ENCODE data around the gene ACVR1. TPM values are rescaled to one million over a fixed set of nuclear protein-coding genes. Genes with fewer than 3 reads are reported as not detected.

ACVR1 gene
- polyA plus RNA-seq, 3 donors from 2014 or later, result 0.46 to 1.4 (median 1.1) TPM

DNA sequence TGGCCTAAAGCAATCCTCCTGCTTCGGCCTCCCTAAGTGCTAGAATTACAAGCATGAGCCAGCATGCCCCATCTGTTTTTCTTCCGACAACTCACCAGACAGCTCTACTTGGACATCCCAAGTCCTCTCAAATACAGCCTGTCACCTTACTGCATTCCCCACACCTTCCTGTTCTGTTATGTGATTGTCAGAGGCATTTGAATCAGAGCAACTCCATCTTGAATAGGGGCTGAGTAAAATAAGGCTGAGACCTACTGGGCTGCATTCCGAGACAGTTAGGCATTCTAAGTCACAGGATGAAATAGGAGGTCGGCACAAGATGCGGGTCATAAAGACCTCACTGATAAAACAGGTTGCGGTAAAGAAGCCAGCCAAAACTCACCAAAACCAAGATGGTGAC lies 17.3 kb downstream of the ACVR1 start:
- no peaks in the 10 kb centered on the region for H3K27me3 Mint-ChIP-seq (ENCODE audit: low read depth in 3 of 3)
- no peaks in the 10 kb centered on the region for H3K4me1 Mint-ChIP-seq
- no peak overlapping the region for H3K4me3 Mint-ChIP-seq
- H3K36me3 Mint-ChIP-seq, result peaks cover 0 to 3% (median 0%) of the 10 kb centered on the region in 3 donors
- no peak overlapping the region for H3K27ac Mint-ChIP-seq
- no peak for DNase-seq
- no peaks in the 10 kb centered on the region for H3K9me3 Mint-ChIP-seq

DNA sequence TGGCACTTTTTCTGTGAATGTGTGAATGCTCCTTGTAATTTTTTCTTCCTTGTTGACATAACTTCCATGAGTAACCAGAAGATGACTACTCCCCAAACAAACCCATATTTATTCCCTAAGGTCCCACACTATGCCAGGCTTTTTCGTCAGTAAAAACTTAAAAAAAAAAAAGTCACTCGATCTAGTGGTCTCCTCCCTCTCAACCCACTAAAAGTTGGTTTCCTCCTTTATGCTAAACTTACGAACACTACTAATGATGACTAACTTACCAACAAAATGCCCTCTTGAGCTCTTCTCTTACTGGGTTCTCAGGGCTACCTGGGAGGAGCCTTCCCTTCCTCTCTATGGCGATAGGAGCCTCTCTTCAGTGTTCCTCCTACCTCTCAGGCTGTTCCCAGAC lies 18.2 kb downstream of the ACVR1 start:
- Mint-ChIP-seq H3K4me1 (no peaks in the 10 kb centered on the region), H3K4me3 (no peak overlapping the region), H3K27me3 (ENCODE audit: low read depth in 3 of 3) (no peaks in the 10 kb centered on the region), H3K27ac (no peak overlapping the region), H3K36me3 (peaks cover 0 to 3% (median 0%) of the 10 kb centered on the region in 3 donors), H3K9me3 (no peaks in the 10 kb centered on the region)
- no peak for DNase-seq

DNA sequence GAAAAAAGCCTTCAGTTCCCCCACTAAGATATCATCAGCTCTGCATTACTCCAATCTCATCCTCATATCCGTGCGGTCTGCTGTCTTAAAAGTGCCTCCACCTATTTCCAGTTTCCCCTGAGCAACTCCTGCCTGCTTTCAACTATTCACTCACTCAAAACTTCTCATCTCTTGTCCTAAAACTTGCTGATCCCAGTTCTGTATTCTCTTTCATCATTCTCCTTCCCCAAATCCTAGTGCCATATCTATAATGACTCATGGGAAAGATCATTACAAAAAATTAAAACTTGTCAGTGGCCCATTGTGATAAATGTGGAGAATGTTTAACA lies 20.0 kb downstream of the ACVR1 start:
- Mint-ChIP-seq H3K9me3 (no peaks in the 10 kb centered on the region), H3K27me3 (ENCODE audit: low read depth in 3 of 3) (peaks cover 0 to 1% (median 0%) of the 10 kb centered on the region in 3 donors), H3K4me1 (no peaks in the 10 kb centered on the region), H3K27ac (no peak overlapping the region), H3K4me3 (no peak overlapping the region), H3K36me3 (peaks cover 0 to 3% (median 0%) of the 10 kb centered on the region in 3 donors)
- no peak for DNase-seq

DNA sequence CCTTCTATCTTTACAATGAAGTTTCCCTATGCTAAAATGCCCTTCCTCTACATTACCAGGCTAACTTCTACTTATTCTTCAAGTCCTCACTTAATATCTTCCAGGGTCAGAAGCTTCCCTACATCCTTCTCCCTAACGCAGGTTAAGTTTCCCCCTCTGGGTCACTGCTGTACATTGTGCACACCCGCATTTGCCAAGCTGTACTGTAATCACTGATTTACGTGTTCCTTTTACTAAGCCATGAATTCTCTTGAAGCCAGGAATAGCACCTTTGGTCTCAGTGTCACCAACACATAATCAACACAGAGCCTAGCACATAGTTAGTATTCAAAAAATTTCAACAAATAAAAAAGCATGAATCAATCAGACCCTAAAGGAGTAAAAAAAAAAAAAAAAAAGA lies 22.3 kb downstream of the ACVR1 start:
- Mint-ChIP-seq H3K4me3 (no peak overlapping the region), H3K27me3 (ENCODE audit: low read depth in 3 of 3) (peaks cover 0 to 1% (median 0%) of the 10 kb centered on the region in 3 donors), H3K36me3 (peaks cover 0 to 3% (median 0%) of the 10 kb centered on the region in 3 donors), H3K4me1 (no peaks in the 10 kb centered on the region), H3K27ac (no peak overlapping the region), H3K9me3 (no peaks in the 10 kb centered on the region)
- no peak for DNase-seq

DNA sequence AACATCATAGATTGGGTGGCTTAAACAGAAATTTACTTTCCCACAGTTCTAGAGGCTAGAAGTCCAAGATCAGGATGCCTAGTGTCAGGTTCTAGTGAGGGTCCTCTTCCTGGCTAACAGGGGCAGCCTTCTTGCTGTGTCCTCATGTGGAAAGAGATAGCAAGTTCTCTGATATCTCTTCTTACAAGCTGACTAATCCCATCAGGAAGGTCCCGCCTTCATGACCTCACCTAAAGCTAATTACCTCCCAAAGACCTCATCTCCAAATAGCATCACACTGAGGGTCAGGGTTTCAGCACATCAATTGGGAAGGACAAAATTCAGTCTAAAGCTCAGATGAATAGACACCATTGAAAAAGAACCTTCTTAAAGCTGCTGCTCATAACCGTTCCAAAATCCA lies 22.9 kb downstream of the ACVR1 start:
- no peak overlapping the region for H3K4me3 Mint-ChIP-seq
- no peaks in the 10 kb centered on the region for H3K4me1 Mint-ChIP-seq
- H3K27ac Mint-ChIP-seq, result no peak overlapping the region

DNA sequence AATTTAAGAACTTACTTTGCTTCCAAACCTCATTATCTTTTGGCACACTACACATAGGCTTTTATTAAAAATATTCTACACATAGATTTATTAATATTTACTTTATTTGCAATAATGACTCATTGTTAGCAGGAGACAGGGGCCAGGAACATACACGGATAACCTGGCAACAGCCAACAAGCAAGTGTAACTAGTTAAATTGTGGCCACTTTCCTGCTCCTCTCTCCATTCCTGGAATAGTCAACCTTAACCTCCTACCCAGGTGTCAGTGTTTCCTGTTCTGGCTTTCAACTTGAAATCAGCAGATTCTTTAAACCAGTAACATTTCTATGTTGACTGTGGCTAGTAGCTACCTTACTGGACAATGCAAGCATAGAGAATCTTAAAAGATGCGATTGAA lies 26.5 kb downstream of the ACVR1 start:
- Mint-ChIP-seq H3K27ac (no peak overlapping the region), H3K36me3 (peaks cover 0 to 15% (median 11%) of the 10 kb centered on the region in 3 donors), H3K4me1 (no peaks in the 10 kb centered on the region), H3K4me3 (no peak overlapping the region), H3K27me3 (ENCODE audit: low read depth in 3 of 3) (peaks cover 0 to 1% (median 0%) of the 10 kb centered on the region in 3 donors), H3K9me3 (no peaks in the 10 kb centered on the region)
- DNase-seq, result no peak

More for the DNA sequence above, 22.9 kb downstream of the ACVR1 start:
- Mint-ChIP-seq H3K27me3 (ENCODE audit: low read depth in 3 of 3) (peaks cover 0 to 1% (median 0%) of the 10 kb centered on the region in 3 donors), H3K36me3 (peaks cover 0 to 3% (median 0%) of the 10 kb centered on the region in 3 donors), H3K9me3 (no peaks in the 10 kb centered on the region)
- DNase-seq, result no peak

DNA sequence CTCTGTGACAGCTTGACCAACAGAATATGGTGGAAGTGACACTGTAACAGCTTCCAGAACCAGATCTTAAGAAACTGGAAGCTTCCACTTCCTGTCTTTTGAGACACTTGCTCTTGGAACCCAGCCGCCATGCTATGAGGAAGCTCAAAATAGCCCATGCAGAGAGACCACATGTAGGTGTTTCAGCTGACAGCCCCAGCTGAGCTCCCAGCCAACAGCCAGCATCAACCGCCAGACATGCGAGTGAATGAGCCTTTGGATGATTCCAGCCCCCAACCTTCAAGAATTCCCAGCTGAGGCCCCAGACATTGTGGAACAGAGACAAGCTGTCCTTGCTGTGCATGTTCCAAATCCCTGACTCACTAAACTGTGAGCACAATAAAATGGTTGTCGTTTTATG lies 27.9 kb downstream of the ACVR1 start:
- Mint-ChIP-seq H3K36me3 (peaks cover 0 to 15% (median 13%) of the 10 kb centered on the region in 3 donors), H3K27me3 (ENCODE audit: low read depth in 3 of 3) (peaks cover 0 to 3% (median 0%) of the 10 kb centered on the region in 3 donors), H3K27ac (no peak overlapping the region), H3K4me3 (no peak overlapping the region), H3K9me3 (no peaks in the 10 kb centered on the region), H3K4me1 (no peaks in the 10 kb centered on the region)
- DNase-seq, result no peak

DNA sequence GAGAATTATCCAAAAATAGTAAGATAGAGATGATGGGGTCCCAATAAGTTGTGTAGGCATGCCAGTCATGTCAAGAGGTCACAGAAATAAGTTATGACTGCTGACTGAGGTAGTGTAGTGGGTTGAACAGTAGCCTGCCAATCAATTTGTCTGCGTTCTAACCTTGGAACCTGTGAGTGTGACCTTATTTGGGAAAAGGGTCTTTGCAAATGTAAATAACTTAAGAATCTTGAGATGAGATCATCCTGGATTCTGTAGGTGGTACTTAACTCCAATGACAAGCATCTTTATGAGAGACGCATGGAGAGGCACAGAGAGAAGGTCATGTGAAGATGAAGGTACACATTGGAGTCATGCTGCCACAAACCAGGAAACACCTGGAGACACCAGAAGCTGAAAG lies 31.0 kb downstream of the ACVR1 start:
- Mint-ChIP-seq H3K9me3 (no peaks in the 10 kb centered on the region), H3K4me1 (no peaks in the 10 kb centered on the region), H3K36me3 (peaks cover 0 to 15% (median 15%) of the 10 kb centered on the region in 3 donors), H3K27me3 (ENCODE audit: low read depth in 3 of 3) (peaks cover 0 to 2% (median 0%) of the 10 kb centered on the region in 3 donors), H3K27ac (no peak overlapping the region), H3K4me3 (no peak overlapping the region)
- no peak for DNase-seq

DNA sequence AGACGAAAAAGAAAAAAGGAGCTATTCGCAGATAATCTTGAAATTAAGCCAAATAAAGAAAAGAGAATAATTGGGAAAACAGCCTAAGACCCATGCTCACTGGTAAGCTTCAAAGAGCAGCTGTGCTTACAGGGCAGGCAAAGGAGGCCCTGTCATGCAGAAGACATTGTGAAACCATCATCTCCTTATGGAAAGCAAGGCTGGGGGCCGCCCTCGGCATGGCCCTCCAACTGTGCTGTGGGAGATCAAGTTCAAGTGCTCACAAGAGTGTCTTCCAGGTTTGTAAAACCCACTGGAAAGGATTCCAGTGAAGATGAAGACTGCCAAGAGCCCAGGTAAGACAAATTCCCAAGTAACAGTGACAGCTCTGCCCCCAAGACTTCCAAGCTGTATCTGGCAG lies 32.2 kb downstream of the ACVR1 start:
- H3K27me3 Mint-ChIP-seq (ENCODE audit: low read depth in 3 of 3), result peaks cover 0 to 2% (median 0%) of the 10 kb centered on the region in 3 donors
- no peak overlapping the region for H3K4me3 Mint-ChIP-seq
- peaks cover 0 to 15% (median 15%) of the 10 kb centered on the region in 3 donors for H3K36me3 Mint-ChIP-seq
- H3K9me3 Mint-ChIP-seq, result no peaks in the 10 kb centered on the region
- DNase-seq, result no peak
- H3K4me1 Mint-ChIP-seq, result peaks cover 0 to under 1% of the 10 kb centered on the region in 2 donors
- H3K27ac Mint-ChIP-seq, result no peak overlapping the region

DNA sequence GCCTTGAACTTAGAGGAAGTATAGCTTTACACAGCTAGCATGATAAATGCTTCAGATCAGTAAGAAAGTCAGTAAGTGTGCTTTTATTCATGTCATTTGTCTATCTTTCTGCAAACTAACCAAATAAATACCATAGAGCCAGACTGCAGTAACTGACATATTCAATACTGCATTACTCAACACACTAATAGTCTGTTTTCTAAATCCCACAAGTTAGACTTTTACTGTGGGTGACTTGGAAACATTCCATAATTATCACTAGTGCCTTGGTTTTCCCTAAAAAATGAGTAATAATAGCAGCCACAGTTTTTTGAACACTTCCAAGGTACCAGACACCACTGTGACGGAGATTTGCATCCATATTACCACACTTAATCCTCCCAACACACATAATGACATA lies 33.0 kb downstream of the ACVR1 start:
- no peak overlapping the region for H3K4me3 Mint-ChIP-seq
- DNase-seq, result no peak
- H3K27me3 Mint-ChIP-seq (ENCODE audit: low read depth in 3 of 3), result peaks cover 0 to 3% (median 2%) of the 10 kb centered on the region in 3 donors
- H3K36me3 Mint-ChIP-seq, result peaks cover 0 to 15% (median 15%) of the 10 kb centered on the region in 3 donors
- peaks cover 7 to 9% of the 10 kb centered on the region in 2 donors for H3K4me1 Mint-ChIP-seq
- no peaks in the 10 kb centered on the region for H3K9me3 Mint-ChIP-seq
- H3K27ac Mint-ChIP-seq, result no peak overlapping the region

DNA sequence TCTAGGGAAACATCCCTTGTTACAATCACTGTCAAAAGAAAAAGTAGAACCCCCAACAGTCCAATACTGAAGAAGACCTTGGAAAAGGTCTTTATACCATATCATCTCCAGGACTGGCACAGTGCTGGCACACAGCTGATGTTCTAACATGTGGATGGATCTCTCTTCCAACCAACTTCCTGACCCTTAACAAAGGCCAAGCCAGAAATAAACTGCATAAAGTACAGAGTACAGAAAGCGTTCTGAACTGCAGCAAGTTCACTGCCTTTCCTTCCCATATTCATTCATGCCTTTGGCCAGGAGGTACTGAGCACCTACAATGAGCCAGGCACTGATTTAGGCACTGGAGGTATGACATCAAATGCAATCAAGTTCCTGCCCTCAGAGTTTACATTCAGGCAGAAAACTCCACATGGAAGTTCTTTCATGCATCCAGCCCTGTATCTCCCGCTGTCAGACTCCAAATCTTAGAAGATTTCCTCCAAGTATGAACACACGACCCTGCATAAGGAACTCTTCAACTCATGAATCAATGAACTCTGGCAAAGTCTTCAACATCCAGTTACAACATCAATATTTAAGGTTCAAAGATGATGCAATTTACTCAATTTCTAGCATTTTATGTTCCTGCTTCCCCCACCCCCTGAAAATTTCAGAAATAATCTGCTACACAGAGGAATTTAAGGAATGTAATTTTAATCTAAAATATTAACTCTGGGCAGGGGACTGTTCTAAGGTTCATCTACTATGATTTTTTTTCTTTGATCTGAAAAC lies 33.8 kb downstream of the ACVR1 start:
- no peak overlapping the region for H3K27ac Mint-ChIP-seq
- H3K36me3 Mint-ChIP-seq, result peaks cover 0 to 15% (median 15%) of the 10 kb centered on the region in 3 donors

DNA sequence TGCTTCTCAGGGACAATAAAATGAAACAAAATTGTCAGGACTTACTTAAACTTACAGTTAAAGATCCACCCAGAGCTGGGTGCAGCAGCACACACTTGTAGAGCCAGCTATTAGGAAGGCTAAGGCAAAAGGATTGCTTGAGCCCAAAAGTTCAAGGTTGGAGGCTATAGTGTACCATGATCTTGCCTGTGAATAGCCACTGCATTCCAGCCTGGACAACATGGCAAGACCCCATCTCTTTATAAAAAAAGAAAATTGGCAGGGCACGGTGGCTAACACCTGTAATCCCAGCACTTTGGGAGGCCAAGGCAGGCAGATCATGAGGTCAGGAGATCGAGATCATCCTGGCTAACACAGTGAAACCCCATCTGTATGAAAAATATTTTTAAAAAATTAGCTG lies 34.6 kb downstream of the ACVR1 start:
- H3K27ac Mint-ChIP-seq, result peak overlapping the region in 1 of 6 donors; percentile 32
- H3K4me3 Mint-ChIP-seq, result no peak overlapping the region
- peaks cover 15% of the 10 kb centered on the region in 2 donors for H3K4me1 Mint-ChIP-seq
- no peaks in the 10 kb centered on the region for H3K9me3 Mint-ChIP-seq
- H3K36me3 Mint-ChIP-seq, result peaks cover 0 to 20% (median 17%) of the 10 kb centered on the region in 3 donors
- no peak for DNase-seq
- H3K27me3 Mint-ChIP-seq (ENCODE audit: low read depth in 3 of 3), result peaks cover 0 to 3% (median 2%) of the 10 kb centered on the region in 3 donors

More for the DNA sequence above, 33.8 kb downstream of the ACVR1 start:
- H3K4me1 Mint-ChIP-seq, result peaks cover 12 to 15% of the 10 kb centered on the region in 2 donors
- no peaks in the 10 kb centered on the region for H3K9me3 Mint-ChIP-seq
- DNase-seq, result no peak
- H3K4me3 Mint-ChIP-seq, result no peak overlapping the region
- H3K27me3 Mint-ChIP-seq (ENCODE audit: low read depth in 3 of 3), result peaks cover 0 to 3% (median 2%) of the 10 kb centered on the region in 3 donors

DNA sequence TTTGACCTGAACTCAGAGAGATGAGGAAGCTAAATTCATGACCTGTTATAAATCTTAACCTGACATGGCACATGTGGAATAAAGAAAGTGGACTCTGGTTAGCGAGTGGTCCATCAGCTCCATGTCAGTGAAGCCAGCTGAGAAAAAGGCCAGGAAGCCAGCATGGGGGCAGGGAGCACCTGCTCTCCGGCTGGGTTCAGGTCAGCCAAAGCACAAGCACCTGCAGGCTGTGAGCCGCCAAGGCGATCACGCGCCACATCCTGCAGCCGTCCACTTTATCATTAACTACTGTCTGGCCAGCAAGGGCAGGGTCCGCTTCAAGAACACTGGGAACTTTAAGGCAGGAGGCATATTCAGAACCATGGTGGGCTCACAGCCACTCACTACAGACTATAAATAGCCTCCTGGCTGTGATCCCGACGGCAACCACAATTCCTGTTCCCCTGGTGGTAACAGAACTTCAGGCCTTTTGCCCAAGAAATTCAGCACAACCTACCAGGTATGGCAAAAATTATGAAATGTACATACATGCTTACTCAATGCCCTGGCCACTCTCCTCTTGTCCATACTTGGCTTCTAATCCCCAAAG lies 35.5 kb downstream of the ACVR1 start:
- DNase-seq, result no peak
- H3K4me1 Mint-ChIP-seq, result peaks cover 15% of the 10 kb centered on the region in 2 donors
- H3K9me3 Mint-ChIP-seq, result no peaks in the 10 kb centered on the region
- peaks cover 0 to 3% (median 2%) of the 10 kb centered on the region in 3 donors for H3K27me3 Mint-ChIP-seq (ENCODE audit: low read depth in 3 of 3)
- H3K36me3 Mint-ChIP-seq, result peaks cover 0 to 19% (median 17%) of the 10 kb centered on the region in 3 donors
- no peak overlapping the region for H3K4me3 Mint-ChIP-seq
- H3K27ac Mint-ChIP-seq, result no peak overlapping the region

DNA sequence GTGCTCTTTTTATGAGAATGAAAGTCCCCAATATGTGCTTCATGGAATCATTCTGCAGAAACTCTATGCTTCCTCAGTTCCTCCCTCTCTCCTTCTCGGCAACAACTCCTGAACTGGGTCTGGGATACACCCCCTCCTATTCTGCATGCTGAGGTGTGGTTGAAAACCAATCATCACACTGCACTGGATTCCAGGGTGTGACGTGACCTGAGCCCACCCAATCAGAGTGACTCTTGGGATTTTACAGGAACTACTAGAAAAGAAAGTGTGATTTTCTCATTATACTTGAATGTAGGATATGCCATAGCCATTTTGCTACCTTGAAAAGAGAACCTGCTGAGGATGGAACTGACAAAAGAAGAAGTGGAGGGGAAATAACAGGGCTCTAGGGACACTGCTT lies 36.3 kb downstream of the ACVR1 start:
- H3K27me3 Mint-ChIP-seq (ENCODE audit: low read depth in 3 of 3), result peaks cover 0 to 3% (median 2%) of the 10 kb centered on the region in 3 donors
- H3K27ac Mint-ChIP-seq, result no peak overlapping the region
- H3K4me1 Mint-ChIP-seq, result peaks cover 15 to 21% of the 10 kb centered on the region in 2 donors
- peaks cover 0 to 11% (median 9%) of the 10 kb centered on the region in 3 donors for H3K36me3 Mint-ChIP-seq
- H3K4me3 Mint-ChIP-seq, result no peak overlapping the region
- DNase-seq, result no peak
- no peaks in the 10 kb centered on the region for H3K9me3 Mint-ChIP-seq
